Brain microvascular endothelial cell (primary cell): Measurements from ENCODE around the gene ERN2.

Experiments
- DNase-seq: peaks from one replicate; pipeline ENCODE4 v3.0.0-alpha.2; 2020
- H3K27ac ChIP-seq: fragments of 250-450 bp; sonication (Bioruptor Pico); 2 replicates; pipeline ENCODE4 v1.5.1; 2020; ENCODE audit warnings: mild to moderate bottlenecking, moderate library complexity
- H3K27me3 ChIP-seq: fragments of 250-450 bp; sonication (Bioruptor Pico); replicated peaks from 2 replicates; pipeline ENCODE4 v1.5.1; 2020; ENCODE audit warnings: mild to moderate bottlenecking
- H3K36me3 ChIP-seq: fragments of 250-450 bp; sonication (Bioruptor Pico); replicated peaks from 2 replicates; pipeline ENCODE4 v1.5.1; 2020; ENCODE audit warnings: mild to moderate bottlenecking
- H3K4me3 ChIP-seq: 2 replicates; pipeline ENCODE4 v1.5.1; 2011; ENCODE audit warnings: low read depth, mild to moderate bottlenecking, control low read depth, low read length, moderate library complexity
- CTCF ChIP-seq: IDR thresholded peaks from 2 replicates; pipeline ENCODE4 v1.5.1; 2011; ENCODE audit warnings: low read depth, mild to moderate bottlenecking, moderate library complexity, low read length, control low read depth, inconsistent platforms; ENCODE audit errors: missing control alignments
- in situ Hi-C: cut with HindIII; loops from 2 replicates; pipeline ENCODE4 v1.10.0; 2017; ENCODE audit warnings: low sequenced_read_pairs, low pct_ligation_motif_present

Gene ERN2

GRCh38 chr16:23710008-23710407, 3.0 kb downstream of the ERN2 start:
- H3K36me3 ChIP-seq, result no peaks in the 10 kb centered on the region
- peaks cover 9% of the 10 kb centered on the region for H3K27me3 ChIP-seq
- H3K4me3 ChIP-seq, result no peak overlapping the region
- TF ChIP-seq CTCF, result no peak
- no peak for DNase-seq
- in situ Hi-C loops, result no loop called here
- H3K27ac ChIP-seq, result no peak overlapping the region

- Histone ChIP-seq H3K27me3 (peaks cover 9% of the 10 kb centered on the region), H3K4me3 (no peak overlapping the region), H3K36me3 (no peaks in the 10 kb centered on the region), H3K27ac (no peak overlapping the region)
- TF ChIP-seq CTCF, result no peak
- DNase-seq, result no peak
- in situ Hi-C loops, result no loop called here
Observed at GRCh38 chr16:23709536-23709935, 3.5 kb downstream of the ERN2 start.

GRCh38 chr16:23706439-23706838, 6.6 kb downstream of the ERN2 start:
- Histone ChIP-seq H3K36me3 (no peaks in the 10 kb centered on the region), H3K27me3 (no peaks in the 10 kb centered on the region), H3K4me3 (no peak overlapping the region), H3K27ac (no peak overlapping the region)
- in situ Hi-C loops, result no loop called here
- no peak for DNase-seq
- no peak for TF ChIP-seq CTCF

GRCh38 chr16:23705517-23705902, 7.5 kb downstream of the ERN2 start:
- DNase-seq, result no peak
- in situ Hi-C loops, result no loop called here
- Histone ChIP-seq H3K36me3 (no peaks in the 10 kb centered on the region), H3K27ac (no peak overlapping the region), H3K4me3 (no peak overlapping the region), H3K27me3 (no peaks in the 10 kb centered on the region)
- TF ChIP-seq CTCF, result no peak

GRCh38 chr16:23704772-23705516, 8.1 kb downstream of the ERN2 start:
- Histone ChIP-seq H3K27ac (no peak overlapping the region), H3K36me3 (no peaks in the 10 kb centered on the region), H3K27me3 (no peaks in the 10 kb centered on the region), H3K4me3 (no peak overlapping the region)
- no peak for DNase-seq
- no peak for TF ChIP-seq CTCF
- in situ Hi-C loops, result no loop called here

GRCh38 chr16:23702951-23703350, 10.1 kb downstream of the ERN2 start:
- no peak for DNase-seq
- TF ChIP-seq CTCF, result no peak
- no peaks in the 10 kb centered on the region for H3K27me3 ChIP-seq
- in situ Hi-C loops, result no loop called here
- no peak overlapping the region for H3K27ac ChIP-seq
- no peak overlapping the region for H3K4me3 ChIP-seq
- no peaks in the 10 kb centered on the region for H3K36me3 ChIP-seq
